Spleen (tissue), 11 donors: ENCODE measurements around the gene KIF27. TPM values are rescaled to one million over a fixed set of nuclear protein-coding genes. Genes with fewer than 3 reads are reported as not detected.

Source experiments
- DNase-seq: peaks from one replicate; pipeline ENCODE4 v3.0.0-alpha.2; 2020
- H3K27ac ChIP-seq, 8 donors: fragments of 200-600 bp; sonication (generic) in 7 of 8; 1 replicate in 4 of 8; 2 replicates in 4 of 8; pipeline versions ENCODE4 v1.5.0 to v1.8.0; 2016 to 2021; ENCODE audit warnings: inconsistent platforms in 4 of 8, mild to moderate bottlenecking in 4 of 8, moderate library complexity in 1 of 8
- H3K27me3 ChIP-seq, 7 donors: fragments of 200-600 bp; sonication (generic) in 6 of 7; replicated peaks in 1 of 7; 1 replicate in 4 of 7; 2 replicates in 3 of 7; pipeline versions ENCODE4 v1.5.0 to v1.8.0; 2016 to 2021; ENCODE audit warnings: inconsistent platforms in 3 of 7, mild to moderate bottlenecking in 1 of 7
- H3K36me3 ChIP-seq, 6 donors: fragments of 200-600 bp; sonication (generic) in 5 of 6; 1 replicate in 4 of 6; 2 replicates in 2 of 6; pipeline versions ENCODE4 v1.5.0 to v1.8.0; 2016 to 2021; ENCODE audit warnings: inconsistent platforms in 2 of 6
- H3K4me1 ChIP-seq, 6 donors: fragments of 200-600 bp; sonication (generic) in 5 of 6; 1 replicate in 3 of 6; 2 replicates in 3 of 6; pipeline versions ENCODE4 v1.5.0 to v1.8.0; 2016 to 2021; ENCODE audit warnings: inconsistent platforms in 3 of 6
- H3K4me3 ChIP-seq, 8 donors: fragments of 200-600 bp; sonication (generic) in 7 of 8; 1 replicate in 4 of 8; 2 replicates in 4 of 8; pipeline versions ENCODE4 v1.5.0 to v1.8.0; 2016 to 2021; ENCODE audit warnings: inconsistent platforms in 4 of 8, mild to moderate bottlenecking in 4 of 8, moderate library complexity in 2 of 8
- H3K9me3 ChIP-seq, 8 donors: fragments of 200-600 bp; sonication (generic) in 7 of 8; 1 replicate in 4 of 8; 2 replicates in 4 of 8; pipeline versions ENCODE4 v1.5.0 to v1.8.0; 2016 to 2021; ENCODE audit warnings: inconsistent platforms in 4 of 8
- POLR2A ChIP-seq, 3 donors: fragments of 450-650 bp; IDR thresholded peaks; one replicate each; pipeline ENCODE4 v1.5.1; 2017; ENCODE audit warnings: antibody characterized with exemption in 3 of 3, mild to moderate bottlenecking in 1 of 3
- POLR2AphosphoS5 ChIP-seq, 3 donors: sonication (generic); formaldehyde crosslinking; IDR thresholded peaks; one replicate each; pipeline ENCODE4 v1.5.1; 2017; ENCODE audit warnings: antibody characterized with exemption in 3 of 3
- WGBS, 5 donors: extraction: QIAGEN DNeasy Blood & Tissue Kit in 3 of 5; methylation state at CpG; one replicate each; pipeline versions ENCODE4 v1.1.5 to v1.1.7; 2013 to 2018; 5-methylcytosine and 5-hydroxymethylcytosine counted together
- intact Hi-C: fragments of 100-400 bp; cut with DNase I; formaldehyde crosslinking; loops from one replicate; pipeline ENCODE4 v1.15.0; 2023; ENCODE audit warnings: low total_unique reads
- polyA plus RNA-seq, 3 donors: library from polyadenylated mRNA; stranded (reverse); fragments of 200-250 nt; gene quantifications; one replicate each; pipeline ENCODE4 v1.2.1, GENCODE V29; 2013
- total RNA-seq, 7 donors: library from RNA; depleted of rRNA in 3 of 7; stranded (reverse); fragments of >200 nt in 3 of 7; fragmentation: NEBNext Ultra II Directional in 4 of 7; extraction: Animal tissue kit (Norgen Biotek cat#: 25700) in 4 of 7; gene quantifications; one replicate each; pipeline versions ENCODE4 v1.1.0 to v1.2.1, GENCODE V29; 2016 to 2021
- TF ChIP-seq, protein P1 (sequence below), 11 experiments: fragments of 200-600 bp in 7 of 11; fragments of 450-650 bp in 4 of 11; sonication (generic) in 4 of 11; IDR thresholded peaks in 8 of 11; conservative IDR thresholded peaks in 3 of 11; 1 replicate in 7 of 11; 2 replicates in 4 of 11; pipeline versions ENCODE4 v1.4.0 to v1.8.0; 2016 to 2021; ENCODE audit warnings: antibody characterized with exemption in 11 of 11, inconsistent platforms in 4 of 11, mild to moderate bottlenecking in 1 of 11
- donor health status: healthy with polysubstance abuse.
- donor health status: DM: no; HTN: no; CAD: no; lungs with moderate emphysema.
- donor health status: DM: no; HTN: no; CAD: no.
- donor health status: Bipolar disorder and iron deficiency.
- donor health status: healthy.
- donor health status: DM: no; HTN: no; CAD: no.
- donor health status: DM: yes; HTN: yes; CAD: no.

KIF27 gene
- total and polyA plus RNA-seq, 10 donors, result 0.83 to 11.3 (median 5.8) TPM

DNA sequence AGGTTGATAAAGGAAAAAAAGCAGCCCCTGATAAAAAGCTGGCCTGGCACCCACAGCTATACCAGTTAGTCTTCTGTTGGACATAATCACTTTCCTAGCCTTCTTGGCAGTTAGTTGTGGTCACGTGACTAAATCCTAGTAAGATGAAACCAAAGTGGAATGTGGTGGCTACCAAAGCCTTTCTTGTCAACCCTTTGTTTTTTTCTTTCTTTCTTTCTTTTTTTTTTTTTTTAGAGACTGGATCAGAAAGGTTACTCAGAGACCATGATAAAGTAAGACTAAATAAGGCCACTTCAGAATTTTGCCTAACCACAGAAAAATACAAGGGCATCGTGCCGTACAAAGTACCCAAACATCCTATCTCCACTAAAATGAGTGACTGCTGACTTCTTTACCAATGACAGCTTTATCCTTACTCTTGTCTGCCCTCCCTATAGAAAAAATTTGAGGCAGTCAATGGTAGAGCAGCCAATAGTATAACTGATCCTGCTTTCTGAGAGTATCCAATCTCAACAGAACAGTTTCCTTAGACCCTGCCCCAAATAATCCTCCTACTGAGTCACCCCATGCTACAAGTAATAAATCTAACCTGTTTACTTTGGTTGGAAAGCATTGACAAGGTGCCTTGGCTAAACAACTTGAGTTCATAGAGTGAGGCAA is 14.2 kb upstream of the KIF27 start:
- intact Hi-C loops, result loop anchor here (5.0 to 10.0 kb wide), 3 partner anchors 239 to 382 kb away; no protein-coding TSS in a partner anchor
- H3K9me3 ChIP-seq, result no peaks in the 10 kb centered on the region
- peak overlapping the region in 5 of 8 donors; percentile 2 to 87 (median 63) for H3K27ac ChIP-seq
- no peak for DNase-seq
- H3K4me1 ChIP-seq, result peaks cover 0 to 50% (median 7%) of the 10 kb centered on the region in 6 donors
- WGBS, 5 donors, result 70 to 92% (median 76%) methylated on average over 3 of the region's 3 CpGs
- TF ChIP-seq, protein P1, sequence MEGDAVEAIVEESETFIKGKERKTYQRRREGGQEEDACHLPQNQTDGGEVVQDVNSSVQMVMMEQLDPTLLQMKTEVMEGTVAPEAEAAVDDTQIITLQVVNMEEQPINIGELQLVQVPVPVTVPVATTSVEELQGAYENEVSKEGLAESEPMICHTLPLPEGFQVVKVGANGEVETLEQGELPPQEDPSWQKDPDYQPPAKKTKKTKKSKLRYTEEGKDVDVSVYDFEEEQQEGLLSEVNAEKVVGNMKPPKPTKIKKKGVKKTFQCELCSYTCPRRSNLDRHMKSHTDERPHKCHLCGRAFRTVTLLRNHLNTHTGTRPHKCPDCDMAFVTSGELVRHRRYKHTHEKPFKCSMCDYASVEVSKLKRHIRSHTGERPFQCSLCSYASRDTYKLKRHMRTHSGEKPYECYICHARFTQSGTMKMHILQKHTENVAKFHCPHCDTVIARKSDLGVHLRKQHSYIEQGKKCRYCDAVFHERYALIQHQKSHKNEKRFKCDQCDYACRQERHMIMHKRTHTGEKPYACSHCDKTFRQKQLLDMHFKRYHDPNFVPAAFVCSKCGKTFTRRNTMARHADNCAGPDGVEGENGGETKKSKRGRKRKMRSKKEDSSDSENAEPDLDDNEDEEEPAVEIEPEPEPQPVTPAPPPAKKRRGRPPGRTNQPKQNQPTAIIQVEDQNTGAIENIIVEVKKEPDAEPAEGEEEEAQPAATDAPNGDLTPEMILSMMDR (IDR thresholded peaks at IDR 0.05 in 8 of 11, conservative IDR thresholded peaks at IDR 0.05 in 3 of 11), result no peak
- no peak for TF ChIP-seq POLR2AphosphoS5 (IDR thresholded peaks at IDR 0.05)
- TF ChIP-seq POLR2A (IDR thresholded peaks at IDR 0.05), result no peak
- H3K4me3 ChIP-seq, result peak overlapping the region in 1 of 8 donors; percentile 17
- H3K27me3 ChIP-seq, result no peaks in the 10 kb centered on the region
- peaks cover 0 to 22% (median 10%) of the 10 kb centered on the region in 6 donors for H3K36me3 ChIP-seq

DNA sequence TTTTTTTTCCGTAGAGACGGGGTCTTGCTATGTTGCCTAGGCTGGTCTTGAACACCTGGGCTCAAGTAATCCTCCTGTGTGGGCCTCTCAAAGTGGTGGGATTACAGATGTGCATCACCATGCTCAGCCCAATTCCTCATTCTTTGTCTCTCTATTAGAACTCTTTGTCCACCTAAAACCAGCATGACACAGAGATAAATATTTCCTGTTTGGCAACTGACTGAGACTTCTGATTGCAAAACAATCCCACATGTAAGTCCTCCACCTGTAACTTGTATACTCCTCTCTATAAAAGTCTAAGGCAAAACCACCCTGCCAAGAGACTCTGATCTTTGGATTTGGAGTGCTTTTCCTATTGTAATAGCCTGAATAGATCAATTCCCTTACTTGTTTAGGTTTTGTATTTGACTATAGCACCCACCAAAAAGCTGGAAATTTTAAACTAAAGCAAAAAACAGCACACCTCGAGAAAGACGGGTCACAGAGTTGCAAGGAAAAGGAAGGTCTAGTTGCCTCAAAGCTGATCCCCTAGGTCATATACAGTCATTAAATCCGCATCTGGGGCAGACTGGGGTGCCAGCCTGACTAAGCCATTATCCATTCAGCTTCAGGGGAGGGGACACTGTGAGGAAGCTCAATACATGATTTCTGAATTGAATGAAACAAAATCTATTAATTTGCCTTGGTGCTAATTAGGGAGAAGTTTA is 13.5 kb upstream of the KIF27 start:
- peak overlapping the region in 1 of 8 donors; percentile 17 for H3K4me3 ChIP-seq
- no peaks in the 10 kb centered on the region for H3K9me3 ChIP-seq
- no peaks in the 10 kb centered on the region for H3K27me3 ChIP-seq
- TF ChIP-seq POLR2A (IDR thresholded peaks at IDR 0.05) (no peak), POLR2AphosphoS5 (IDR thresholded peaks at IDR 0.05) (no peak)
- TF ChIP-seq, protein P1 (IDR thresholded peaks at IDR 0.05 in 8 of 11, conservative IDR thresholded peaks at IDR 0.05 in 3 of 11), result no peak
- peak overlapping the region in 6 of 8 donors; percentile 2 to 87 (median 48) for H3K27ac ChIP-seq
- peaks cover 0 to 15% (median 8%) of the 10 kb centered on the region in 6 donors for H3K36me3 ChIP-seq
- WGBS, 5 donors, result 58 to 92% (median 81%) methylated on average over 5 of the region's 5 CpGs
- intact Hi-C loops, result loop anchor here (5.0 to 10.0 kb wide), 3 partner anchors 240 to 383 kb away; no protein-coding TSS in a partner anchor
- peaks cover 0 to 50% (median 7%) of the 10 kb centered on the region in 6 donors for H3K4me1 ChIP-seq
- DNase-seq, result no peak

DNA sequence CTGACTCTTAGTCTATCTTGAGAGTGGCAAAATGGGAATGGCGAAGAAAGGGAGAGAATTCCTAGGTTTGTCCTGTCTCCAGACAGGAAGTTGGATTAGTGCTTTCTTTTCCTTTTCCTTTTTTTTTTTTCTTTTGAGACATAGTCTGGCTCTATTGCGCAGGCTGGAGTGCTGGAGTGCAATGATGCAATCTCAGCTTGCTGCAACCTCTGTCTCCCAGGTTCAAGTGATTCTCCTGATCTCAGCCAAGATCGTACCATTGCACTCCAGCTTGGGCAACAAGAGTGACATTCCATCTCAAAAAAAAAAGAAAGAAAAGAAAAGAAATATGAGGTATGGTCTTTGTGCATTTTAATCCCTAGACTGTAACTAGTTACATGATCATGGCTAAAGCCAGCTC is 12.6 kb upstream of the KIF27 start:
- Histone ChIP-seq H3K4me1 (peaks cover 0 to 50% (median 7%) of the 10 kb centered on the region in 6 donors), H3K27me3 (no peaks in the 10 kb centered on the region), H3K4me3 (no peak overlapping the region), H3K27ac (peak overlapping the region in 4 of 8 donors; percentile 54 to 87 (median 71)), H3K36me3 (peaks cover 0 to 6% (median 1%) of the 10 kb centered on the region in 6 donors), H3K9me3 (no peaks in the 10 kb centered on the region)
- DNase-seq, result no peak
- WGBS, 5 donors, result 44 to 77% (median 62%) methylated on average over 3 of the region's 3 CpGs
- TF ChIP-seq POLR2A (IDR thresholded peaks at IDR 0.05), result no peak
- TF ChIP-seq, protein P1 (IDR thresholded peaks at IDR 0.05 in 8 of 11, conservative IDR thresholded peaks at IDR 0.05 in 3 of 11), result no peak
- no peak for TF ChIP-seq POLR2AphosphoS5 (IDR thresholded peaks at IDR 0.05)
- intact Hi-C loops, result loop anchor here (10.0 kb wide), 1 partner anchor 241 kb away; no protein-coding TSS in a partner anchor

DNA sequence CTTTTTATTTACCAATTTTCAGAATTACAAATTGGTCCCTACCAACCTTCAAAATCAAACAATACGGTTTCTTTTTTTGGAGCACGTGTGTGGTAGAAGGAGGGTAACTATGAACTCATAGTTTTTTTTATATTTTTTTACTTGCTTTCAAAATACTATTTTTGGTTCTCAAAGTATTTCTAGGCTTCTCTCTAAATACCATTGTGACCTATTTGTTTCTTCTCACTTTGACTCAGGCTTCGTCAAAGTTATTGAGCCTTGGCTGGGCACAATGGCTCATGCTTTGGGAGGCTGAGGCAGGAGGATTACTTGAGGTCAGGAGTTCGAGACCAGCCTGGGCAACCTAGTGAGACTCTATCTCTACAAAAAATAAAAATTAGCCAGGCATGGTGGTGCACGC is 11.6 kb upstream of the KIF27 start:
- TF ChIP-seq POLR2A (IDR thresholded peaks at IDR 0.05) (no peak), POLR2AphosphoS5 (IDR thresholded peaks at IDR 0.05) (no peak)
- TF ChIP-seq, protein P1 (IDR thresholded peaks at IDR 0.05 in 8 of 11, conservative IDR thresholded peaks at IDR 0.05 in 3 of 11), result no peak
- Histone ChIP-seq H3K36me3 (no peaks in the 10 kb centered on the region), H3K27ac (peak overlapping the region in 4 of 8 donors; percentile 54 to 87 (median 71)), H3K4me1 (peaks cover 0 to 47% (median 7%) of the 10 kb centered on the region in 6 donors), H3K27me3 (no peaks in the 10 kb centered on the region), H3K9me3 (no peaks in the 10 kb centered on the region), H3K4me3 (no peak overlapping the region)
- 75 to 86% (median 81%) methylated on average over 5 of the region's 5 CpGs for WGBS, 5 donors
- intact Hi-C loops, result loop anchor here (10.0 kb wide), 1 partner anchor 242 kb away; no protein-coding TSS in a partner anchor
- no peak for DNase-seq
